ENCODE measurements around the gene RAD52.

DNA sequence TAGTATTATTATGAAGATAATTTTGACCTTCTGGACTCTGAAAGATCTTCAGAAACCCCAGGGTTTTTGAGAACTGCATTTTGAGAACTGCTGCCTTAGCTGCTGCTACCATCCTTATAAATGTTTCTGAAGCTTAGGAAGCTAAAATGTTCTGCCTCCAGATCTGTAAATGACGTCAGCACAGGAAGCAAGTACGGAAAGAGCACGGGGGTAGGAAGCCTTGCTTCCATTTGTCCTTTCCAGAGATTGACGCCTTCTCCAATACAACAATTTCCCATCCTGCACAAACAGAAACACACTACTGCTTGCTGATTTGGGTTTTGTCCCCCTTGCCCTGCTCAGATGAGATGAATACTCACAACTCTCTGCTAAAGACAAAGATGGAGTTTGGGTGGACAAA, 17.9 kb downstream of the RAD52 start:
- TF ChIP-seq POLR2A (IDR thresholded peaks at IDR 0.05), result no peak
- no peak for TF ChIP-seq POLR2AphosphoS5 (IDR thresholded peaks at IDR 0.05)
- TF ChIP-seq, protein P1, sequence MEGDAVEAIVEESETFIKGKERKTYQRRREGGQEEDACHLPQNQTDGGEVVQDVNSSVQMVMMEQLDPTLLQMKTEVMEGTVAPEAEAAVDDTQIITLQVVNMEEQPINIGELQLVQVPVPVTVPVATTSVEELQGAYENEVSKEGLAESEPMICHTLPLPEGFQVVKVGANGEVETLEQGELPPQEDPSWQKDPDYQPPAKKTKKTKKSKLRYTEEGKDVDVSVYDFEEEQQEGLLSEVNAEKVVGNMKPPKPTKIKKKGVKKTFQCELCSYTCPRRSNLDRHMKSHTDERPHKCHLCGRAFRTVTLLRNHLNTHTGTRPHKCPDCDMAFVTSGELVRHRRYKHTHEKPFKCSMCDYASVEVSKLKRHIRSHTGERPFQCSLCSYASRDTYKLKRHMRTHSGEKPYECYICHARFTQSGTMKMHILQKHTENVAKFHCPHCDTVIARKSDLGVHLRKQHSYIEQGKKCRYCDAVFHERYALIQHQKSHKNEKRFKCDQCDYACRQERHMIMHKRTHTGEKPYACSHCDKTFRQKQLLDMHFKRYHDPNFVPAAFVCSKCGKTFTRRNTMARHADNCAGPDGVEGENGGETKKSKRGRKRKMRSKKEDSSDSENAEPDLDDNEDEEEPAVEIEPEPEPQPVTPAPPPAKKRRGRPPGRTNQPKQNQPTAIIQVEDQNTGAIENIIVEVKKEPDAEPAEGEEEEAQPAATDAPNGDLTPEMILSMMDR (IDR thresholded peaks at IDR 0.05), result no peak
- TF ChIP-seq EP300 (IDR thresholded peaks at IDR 0.05), result no peak

Data from suprapubic skin (tissue), 4 donors.